Hepatocyte (in vitro differentiated cells): Measurements from ENCODE around the gene TREH.

Source experiments
- CTCF ChIP-seq: fragments of 200-600 bp; sonication (generic); IDR thresholded peaks from 2 replicates; pipeline ENCODE4 v1.5.1; 2016; ENCODE audit warnings: antibody characterized with exemption, mild to moderate bottlenecking; ENCODE audit not compliant: poor library complexity
- EZH2 ChIP-seq: fragments of 200-600 bp; sonication (generic); IDR thresholded peaks from 2 replicates; pipeline ENCODE4 v1.6.1; 2016; ENCODE audit warnings: antibody characterized with exemption, mild to moderate bottlenecking, borderline replicate concordance

GRCh38 chr11:118640332-118641154 lies 38.9 kb downstream of the TREH start:
- no peak for TF ChIP-seq CTCF
- no peak for TF ChIP-seq EZH2
